ENCODE data around the gene LAG3. TPM values are rescaled to one million over a fixed set of nuclear protein-coding genes. Genes with fewer than 3 reads are reported as not detected.

The LAG3 gene
- total RNA-seq, 1 experiment from 2014 or later, result 0.58 TPM

- intact Hi-C loops (cut with micrococcal nuclease), result loop anchor here (1.0 to 5.0 kb wide), 5 partner anchors 13 to 213 kb away; partner anchors contain the start of genes MLF2 and NOP2
- no peaks in the 10 kb centered on the region for H3K27me3 Mint-ChIP-seq (ENCODE audit: insufficient read depth, unreplicated experiment)
- POLR2A ChIA-PET, result interaction anchor here (1.0 to 6.0 kb wide), 3 partner anchors 14 to 56 kb away, joined by 5 to 27 read pairs (median 5); partner anchors contain the start of genes COPS7A, MLF2 and PTMS
Measured at GRCh38 chr12:6779708-6780432, 7.5 kb downstream of the LAG3 start.

GRCh38 chr12:6780573-6780972 is 8.3 kb downstream of the LAG3 start:
- H3K4me3 Mint-ChIP-seq (ENCODE audit: unreplicated experiment), result no peak overlapping the region
- ChIA-PET POLR2A (interaction anchor here (1.5 to 6.0 kb wide), 2 partner anchors 14 to 27 kb away, joined by 5 to 27 read pairs; partner anchors contain the start of genes MLF2 and PTMS), CTCF (interaction anchor here (0.6 to 7.4 kb wide), 11 partner anchors 9 to 161 kb away, joined by 3 to 110 read pairs (median 3); partner anchors contain the start of genes CD4, MLF2 and PTMS)

More at GRCh38 chr12:6779708-6780432, 7.5 kb downstream of the LAG3 start:
- Mint-ChIP-seq H3K9me3 (ENCODE audit: unreplicated experiment) (no peaks in the 10 kb centered on the region), H3K27ac (ENCODE audit: low read depth, unreplicated experiment) (no peak overlapping the region), H3K36me3 (ENCODE audit: insufficient read depth, unreplicated experiment) (no peaks in the 10 kb centered on the region), H3K4me3 (ENCODE audit: unreplicated experiment) (no peak overlapping the region), H3K4me1 (ENCODE audit: insufficient read depth, unreplicated experiment) (peaks cover 10% of the 10 kb centered on the region)
- DNase-seq (ENCODE audit: unreplicated experiment), result no peak
- TF ChIP-seq CTCF (IDR thresholded peaks at IDR 0.05; ENCODE audit: unreplicated experiment), result no peak
- no TSS peak for BruUV-seq (replicated peaks)
- CTCF ChIA-PET, result interaction anchor here (0.6 to 7.4 kb wide), 14 partner anchors 8 to 183 kb away, joined by 3 to 110 read pairs (median 3); partner anchors contain the start of genes CD4, MLF2 and PTMS

GRCh38 chr12:6782119-6782518 is 9.8 kb downstream of the LAG3 start:
- CTCF ChIA-PET, result interaction anchor here (0.6 to 7.4 kb wide), 7 partner anchors 11 to 558 kb away, joined by 3 to 110 read pairs (median 3); partner anchors contain the start of gene MLF2

More at GRCh38 chr12:6780573-6780972, 8.3 kb downstream of the LAG3 start:
- H3K4me1 Mint-ChIP-seq (ENCODE audit: insufficient read depth, unreplicated experiment), result peaks cover 10% of the 10 kb centered on the region
- intact Hi-C loops (cut with micrococcal nuclease), result no loop called here
- H3K27ac Mint-ChIP-seq (ENCODE audit: low read depth, unreplicated experiment), result no peak overlapping the region
- H3K27me3 Mint-ChIP-seq (ENCODE audit: insufficient read depth, unreplicated experiment), result no peaks in the 10 kb centered on the region
- H3K9me3 Mint-ChIP-seq (ENCODE audit: unreplicated experiment), result no peaks in the 10 kb centered on the region
- no TSS peak for BruUV-seq (replicated peaks)
- H3K36me3 Mint-ChIP-seq (ENCODE audit: insufficient read depth, unreplicated experiment), result no peaks in the 10 kb centered on the region
- TF ChIP-seq CTCF (IDR thresholded peaks at IDR 0.05; ENCODE audit: unreplicated experiment), result no peak
- no peak for DNase-seq (ENCODE audit: unreplicated experiment)

More at GRCh38 chr12:6782119-6782518, 9.8 kb downstream of the LAG3 start:
- BruUV-seq (replicated peaks), result no TSS peak
- H3K27ac Mint-ChIP-seq (ENCODE audit: low read depth, unreplicated experiment), result no peak overlapping the region
- intact Hi-C loops (cut with micrococcal nuclease), result no loop called here
- no peak for TF ChIP-seq CTCF (IDR thresholded peaks at IDR 0.05; ENCODE audit: unreplicated experiment)
- POLR2A ChIA-PET, result interaction anchor here (6.0 kb wide), 1 partner anchor 29 kb away, joined by 27 read pairs; the partner anchor contains the start of gene MLF2
- H3K4me1 Mint-ChIP-seq (ENCODE audit: insufficient read depth, unreplicated experiment), result peaks cover 10% of the 10 kb centered on the region
- no peak for DNase-seq (ENCODE audit: unreplicated experiment)
- H3K9me3 Mint-ChIP-seq (ENCODE audit: unreplicated experiment), result no peaks in the 10 kb centered on the region
- no peaks in the 10 kb centered on the region for H3K36me3 Mint-ChIP-seq (ENCODE audit: insufficient read depth, unreplicated experiment)
- no peak overlapping the region for H3K4me3 Mint-ChIP-seq (ENCODE audit: unreplicated experiment)
- no peaks in the 10 kb centered on the region for H3K27me3 Mint-ChIP-seq (ENCODE audit: insufficient read depth, unreplicated experiment)
